HepG2 (cell line): Measurements from ENCODE around the gene CHCHD1. TPM values are rescaled to one million over a fixed set of nuclear protein-coding genes. Genes with fewer than 3 reads are reported as not detected.

Experiments
- AHR ChIP-seq: IDR thresholded peaks from 2 replicates; pipeline ENCODE4 v1.6.1; 2018; ENCODE audit warnings: missing genetic modification reagents, missing compliant biosample characterization
- ARID2 ChIP-seq: sonication (generic); formaldehyde crosslinking; IDR thresholded peaks from 2 replicates; pipeline ENCODE4 v1.8.1; 2022; ENCODE audit warnings: mild to moderate bottlenecking, missing genetic modification reagents, borderline replicate concordance
- CBX5 ChIP-seq: sonication (generic); formaldehyde crosslinking; IDR thresholded peaks from 2 replicates; pipeline ENCODE4 v1.4.0; 2020; ENCODE audit warnings: missing genetic modification reagents, borderline replicate concordance
- DRAP1 ChIP-seq: IDR thresholded peaks from 2 replicates; pipeline ENCODE4 v1.6.1; 2016; ENCODE audit warnings: missing genetic modification reagents, missing compliant biosample characterization
- EED ChIP-seq: sonication (generic); formaldehyde crosslinking; IDR thresholded peaks from 2 replicates; pipeline ENCODE4 v1.5.0; 2020; ENCODE audit warnings: mild to moderate bottlenecking, missing genetic modification reagents
- GFI1 ChIP-seq: sonication (generic); formaldehyde crosslinking; IDR thresholded peaks from 2 replicates; pipeline ENCODE4 v1.5.0; 2020; ENCODE audit warnings: missing genetic modification reagents, mild to moderate bottlenecking, borderline replicate concordance
- HNRNPL ChIP-seq: fragments of 200-400 bp; formaldehyde crosslinking; IDR thresholded peaks from 2 replicates; pipeline ENCODE4 v1.6.1; 2017; ENCODE audit warnings: mild to moderate bottlenecking, low read depth, low read length
- IRX3 ChIP-seq: sonication (generic); formaldehyde crosslinking; IDR thresholded peaks from 2 replicates; pipeline ENCODE4 v1.8.1; 2023; ENCODE audit warnings: mild to moderate bottlenecking, low read depth, missing genetic modification reagents, borderline replicate concordance
- KAT2B ChIP-seq: fragments of 150-350 bp; IDR thresholded peaks from 2 replicates; pipeline ENCODE4 v1.6.1; 2014; ENCODE audit warnings: low read depth, low read length, borderline replicate concordance
- MIXL1 ChIP-seq: IDR thresholded peaks from 2 replicates; pipeline ENCODE4 v1.6.1; 2016
- MYNN ChIP-seq: sonication (generic); formaldehyde crosslinking; IDR thresholded peaks from 2 replicates; pipeline ENCODE4 v1.4.0; 2020; ENCODE audit warnings: mild to moderate bottlenecking, low read depth, missing genetic modification reagents
- POGK ChIP-seq: sonication (generic); formaldehyde crosslinking; conservative IDR thresholded peaks from 2 replicates; pipeline ENCODE4 v1.8.0; 2022; ENCODE audit warnings: mild to moderate bottlenecking, moderate library complexity, missing genetic modification reagents
- SMAD1 ChIP-seq: sonication (generic); formaldehyde crosslinking; IDR thresholded peaks from 2 replicates; pipeline ENCODE4 v1.4.0; 2020; ENCODE audit warnings: missing genetic modification reagents, low read depth, mild to moderate bottlenecking, borderline replicate concordance
- ZBTB40 ChIP-seq, 2 experiments: fragments of 450-650 bp in 1 of 2; sonication (generic) in 1 of 2; formaldehyde crosslinking in 1 of 2; IDR thresholded peaks; 2 replicates each; pipeline versions ENCODE4 v1.6.1 to v1.8.0; 2016 to 2022; ENCODE audit warnings: antibody characterized with exemption in 1 of 2, mild to moderate bottlenecking in 1 of 2, missing genetic modification reagents in 1 of 2
- ZFX ChIP-seq: sonication (generic); formaldehyde crosslinking; IDR thresholded peaks from 2 replicates; pipeline ENCODE4 v1.4.0; 2020; ENCODE audit warnings: mild to moderate bottlenecking, low read depth, missing genetic modification reagents, moderate library complexity
- ZKSCAN5 ChIP-seq: sonication (generic); formaldehyde crosslinking; IDR thresholded peaks from 2 replicates; pipeline ENCODE4 v1.5.1; 2020; ENCODE audit warnings: mild to moderate bottlenecking, missing genetic modification reagents
- ZMAT3 ChIP-seq: sonication (generic); formaldehyde crosslinking; conservative IDR thresholded peaks from 2 replicates; pipeline ENCODE4 v1.7.0; 2021; ENCODE audit warnings: missing genetic modification reagents
- ZNF205 ChIP-seq: IDR thresholded peaks from 2 replicates; pipeline ENCODE4 v1.6.1; 2018; ENCODE audit warnings: missing biosample characterization, missing genetic modification reagents
- ZNF773 ChIP-seq: sonication (generic); formaldehyde crosslinking; IDR thresholded peaks from 2 replicates; pipeline ENCODE4 v1.4.0; 2020; ENCODE audit warnings: missing genetic modification reagents, borderline replicate concordance
- polyA plus RNA-seq, 8 experiments: library from polyadenylated mRNA; depleted of rRNA in 3 of 8; stranded (reverse) in 7 of 8; unstranded in 1 of 8; fragments of >200 nt; fragmentation: Illumina TruSeq in 4 of 8; extraction: Trizol in 4 of 8; gene quantifications; 2 replicates each; pipeline versions ENCODE4 v1.2.1 to v1.2.3, GENCODE V29; 2011 to 2016; ENCODE audit warnings: low read depth in 4 of 8, missing spikeins in 1 of 8, mixed read lengths in 1 of 8; ENCODE audit not compliant: insufficient read depth in 1 of 8
- total RNA-seq, 5 experiments: library from RNA; depleted of rRNA; stranded (reverse); fragments of >200 nt; fragmentation: Illumina TruSeq; extraction: Trizol; gene quantifications; 2 replicates each; pipeline ENCODE4 v1.2.3, GENCODE V29; 2016; ENCODE audit warnings: low read depth in 1 of 5

CHCHD1 gene
- total and polyA plus RNA-seq, 2 of the 13 experiments (the other 11 are each of a cell fraction or from before 2014, with no cell fraction given): 36.9 to 71.2 TPM

GRCh38 chr10:73743905-73744663 lies 37.8 kb upstream of the CHCHD1 start, which contains the start of gene SEC24C (continued):
- TF ChIP-seq ZBTB40 (IDR thresholded peaks at IDR 0.05): peak; percentile 94
- TF ChIP-seq ZBTB40 (CRISPR knock-in tag; IDR thresholded peaks at IDR 0.05): no peak
- TF ChIP-seq CBX5 (CRISPR knock-in tag): no peak; the same call in 1 of the 2 replicates
- no peak for TF ChIP-seq DRAP1 (CRISPR knock-in tag)
- TF ChIP-seq MIXL1: no peak
- no peak for TF ChIP-seq SMAD1
- no peak for TF ChIP-seq IRX3 (CRISPR knock-in tag)
- TF ChIP-seq EED: no peak
- peak; percentile 42; the same call in 1 of the 2 replicates for TF ChIP-seq GFI1
- TF ChIP-seq MYNN (CRISPR knock-in tag): no peak
- TF ChIP-seq ZNF773 (CRISPR knock-in tag): no peak
- TF ChIP-seq ZMAT3: no peak; the same call in none of the 2 replicates
- TF ChIP-seq HNRNPL: no peak
- peak; percentile 64 for TF ChIP-seq ZFX (CRISPR knock-in tag)
- peak; percentile 72 for TF ChIP-seq POGK (CRISPR knock-in tag)
- peak; percentile 22; the same call in 1 of the 2 replicates for TF ChIP-seq ZNF205
- peak; percentile 22; the same call in 1 of the 2 replicates for TF ChIP-seq AHR (CRISPR knock-in tag)
- TF ChIP-seq ARID2 (CRISPR knock-in tag): no peak
- no peak for TF ChIP-seq KAT2B
- TF ChIP-seq ZKSCAN5 (CRISPR knock-in tag): no peak
